ENCODE measurements around the gene CNOT4.

GRCh38 chr7:135370656-135371055 is 139.2 kb downstream of the CNOT4 start:
- no peak for TF ChIP-seq CTCF (IDR thresholded peaks at IDR 0.05)
- no peak for TF ChIP-seq CHD4 (IDR thresholded peaks at IDR 0.05; ENCODE audit: borderline replicate concordance)
- no peak for TF ChIP-seq POLR2A (IDR thresholded peaks at IDR 0.05; ENCODE audit: low read length)
- TF ChIP-seq KDM1A (IDR thresholded peaks at IDR 0.05; ENCODE audit: low read depth): no peak
- no peak for TF ChIP-seq CBX8 (IDR thresholded peaks at IDR 0.05)
- no peak for TF ChIP-seq SREBF2 (IDR thresholded peaks at IDR 0.05)
- TF ChIP-seq EHMT2 (IDR thresholded peaks at IDR 0.05; ENCODE audit: low read depth): no peak
- TF ChIP-seq MAFK (IDR thresholded peaks at IDR 0.05; ENCODE audit: partially characterized antibody): no peak
- no peak for TF ChIP-seq ESRRA (IDR thresholded peaks at IDR 0.05; ENCODE audit: borderline replicate concordance, low read length)
- no peak for TF ChIP-seq HDAC2 (IDR thresholded peaks at IDR 0.05)
- TF ChIP-seq SMC3 (IDR thresholded peaks at IDR 0.05): no peak
- TF ChIP-seq HES2 (IDR thresholded peaks at IDR 0.05): no peak
- TF ChIP-seq JUNB (IDR thresholded peaks at IDR 0.05): no peak
- no peak for TF ChIP-seq NFE2L2 (conservative IDR thresholded peaks at IDR 0.05; ENCODE audit: low read length)
